HUES48 (cell line): ENCODE data around the gene TAAR2.
"Not testable (repeated sequence)": the region's sequence is repeated elsewhere in the genome, so short reads cannot be mapped to it uniquely, and the experiment has no call there.

ENCODE experiments used
- H3K27ac ChIP-seq: one replicate; pipeline ENCODE4 v1.7.0; 2013; ENCODE audit warnings: low read depth, low read length, inconsistent platforms
- H3K27me3 ChIP-seq: 2 replicates; pipeline ENCODE4 v1.6.1; 2013; ENCODE audit warnings: mild to moderate bottlenecking, low read length; ENCODE audit not compliant: control insufficient read depth, insufficient read depth
- H3K36me3 ChIP-seq: 2 replicates; pipeline ENCODE4 v1.6.1; 2013; ENCODE audit warnings: low read length; ENCODE audit not compliant: control insufficient read depth, insufficient read depth
- H3K4me1 ChIP-seq: 2 replicates; pipeline ENCODE4 v1.6.1; 2013; ENCODE audit warnings: mild to moderate bottlenecking, low read length; ENCODE audit not compliant: control insufficient read depth, insufficient read depth
- H3K4me3 ChIP-seq: 2 replicates; pipeline ENCODE4 v1.5.1; 2013; ENCODE audit warnings: mild to moderate bottlenecking, low read depth, low read length
- H3K9ac ChIP-seq: 2 replicates; pipeline ENCODE4 v1.6.1; 2013; ENCODE audit warnings: mild to moderate bottlenecking, low read depth, low read length, moderate library complexity
- H3K9me3 ChIP-seq: 2 replicates; pipeline ENCODE4 v1.6.1; 2013; ENCODE audit warnings: low read length; ENCODE audit not compliant: control insufficient read depth, insufficient read depth

The TAAR2 gene

DNA sequence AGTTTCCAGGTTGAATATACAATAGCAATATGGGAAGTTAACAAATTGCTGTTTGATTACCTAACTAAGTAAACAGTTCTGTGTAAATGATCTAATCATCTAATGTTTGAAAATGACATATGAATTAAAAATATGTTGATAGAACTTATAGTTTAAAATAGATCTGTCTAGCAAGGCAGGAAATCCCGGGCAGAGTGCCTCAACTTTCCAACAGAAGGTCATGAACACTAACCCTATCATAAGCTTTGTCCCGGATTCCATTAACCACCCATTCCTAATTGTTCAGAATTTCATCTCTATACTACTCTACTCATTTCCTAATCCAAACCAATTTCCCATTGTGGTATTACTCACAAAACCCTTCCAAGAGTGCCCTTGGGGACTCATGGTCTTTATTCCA lies 24.8 kb upstream of the TAAR2 start:
- no peak overlapping the region for H3K9ac ChIP-seq
- peaks cover 4% of the 10 kb centered on the region for H3K4me1 ChIP-seq
- no peaks in the 10 kb centered on the region for H3K9me3 ChIP-seq
- no peak overlapping the region for H3K4me3 ChIP-seq
- no peaks in the 10 kb centered on the region for H3K27me3 ChIP-seq
- H3K27ac ChIP-seq, result no peak overlapping the region
- no peaks in the 10 kb centered on the region for H3K36me3 ChIP-seq

GRCh38 chr6:132648356-132648755 lies 24.3 kb upstream of the TAAR2 start:
- H3K27me3 ChIP-seq, result no peaks in the 10 kb centered on the region
- no peaks in the 10 kb centered on the region for H3K36me3 ChIP-seq
- H3K9ac ChIP-seq, result no peak overlapping the region
- no peaks in the 10 kb centered on the region for H3K9me3 ChIP-seq
- no peak overlapping the region for H3K27ac ChIP-seq
- peaks cover 4% of the 10 kb centered on the region for H3K4me1 ChIP-seq
- no peak overlapping the region for H3K4me3 ChIP-seq

GRCh38 chr6:132643547-132643946 lies 19.5 kb upstream of the TAAR2 start:
- H3K27me3 ChIP-seq, result no peaks in the 10 kb centered on the region
- no peak overlapping the region for H3K9ac ChIP-seq
- no peaks in the 10 kb centered on the region for H3K9me3 ChIP-seq
- H3K4me3 ChIP-seq, result no peak overlapping the region
- no peaks in the 10 kb centered on the region for H3K36me3 ChIP-seq
- no peak overlapping the region for H3K27ac ChIP-seq
- no peaks in the 10 kb centered on the region for H3K4me1 ChIP-seq

- H3K9ac ChIP-seq, H3K9me3 ChIP-seq, H3K4me3 ChIP-seq, H3K27me3 ChIP-seq, H3K36me3 ChIP-seq, H3K27ac ChIP-seq, H3K4me1 ChIP-seq: not testable (repeated sequence)
Observed at GRCh38 chr6:132637135-132637534, 13.1 kb upstream of the TAAR2 start.

GRCh38 chr6:132635906-132636305 lies 11.8 kb upstream of the TAAR2 start:
- H3K36me3 ChIP-seq, H3K27me3 ChIP-seq, H3K4me1 ChIP-seq, H3K4me3 ChIP-seq, H3K27ac ChIP-seq, H3K9ac ChIP-seq, H3K9me3 ChIP-seq: not testable (repeated sequence)

DNA sequence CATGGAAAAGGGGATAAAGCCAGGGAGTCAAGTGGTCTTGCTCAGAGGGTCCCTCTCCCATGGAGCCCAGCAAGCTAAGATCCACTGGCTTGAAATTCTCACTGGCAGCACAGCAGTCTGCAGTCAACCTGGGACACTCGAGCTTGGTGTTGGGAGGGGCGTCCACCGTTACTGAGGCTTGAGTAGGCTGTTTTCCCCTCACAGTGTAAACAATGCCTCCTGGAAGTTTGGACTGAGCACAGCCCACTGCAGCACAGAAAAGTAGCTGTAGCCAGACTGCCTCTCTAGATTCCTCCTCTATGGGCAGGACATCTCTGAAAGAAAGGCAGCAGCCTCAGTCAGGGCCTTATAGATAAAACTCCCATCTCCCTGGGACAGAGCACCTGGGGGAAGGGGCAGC lies 11.2 kb upstream of the TAAR2 start:
- not testable (repeated sequence) for H3K36me3 ChIP-seq, H3K9me3 ChIP-seq, H3K4me1 ChIP-seq, H3K27ac ChIP-seq, H3K4me3 ChIP-seq, H3K9ac ChIP-seq, H3K27me3 ChIP-seq

GRCh38 chr6:132634796-132635195 lies 10.7 kb upstream of the TAAR2 start:
- no peak overlapping the region for H3K4me3 ChIP-seq
- H3K9ac ChIP-seq, result no peak overlapping the region
- H3K27me3 ChIP-seq, result no peaks in the 10 kb centered on the region
- no peaks in the 10 kb centered on the region for H3K9me3 ChIP-seq
- no peaks in the 10 kb centered on the region for H3K36me3 ChIP-seq
- H3K4me1 ChIP-seq, result no peaks in the 10 kb centered on the region
- no peak overlapping the region for H3K27ac ChIP-seq

DNA sequence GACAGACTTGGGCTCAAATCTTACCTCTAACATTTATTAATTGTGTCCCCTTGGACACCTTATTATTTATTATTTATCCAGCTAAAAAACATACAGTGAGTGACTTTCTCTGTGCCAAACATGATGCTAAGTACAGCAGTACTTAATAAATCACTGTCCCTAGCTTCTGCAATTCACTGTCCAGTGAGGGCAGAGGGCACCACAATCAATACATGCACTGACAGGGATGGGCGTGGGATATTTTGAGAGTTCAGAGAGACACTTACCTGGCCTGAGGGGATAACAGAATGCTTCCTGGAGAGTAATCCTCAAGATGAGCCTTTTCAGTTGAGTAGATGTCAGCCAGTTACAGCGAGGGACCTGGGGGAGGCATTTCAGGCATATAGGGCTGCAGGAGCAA lies 9.3 kb upstream of the TAAR2 start:
- Histone ChIP-seq H3K27me3 (no peaks in the 10 kb centered on the region), H3K4me1 (no peaks in the 10 kb centered on the region), H3K9me3 (no peaks in the 10 kb centered on the region), H3K36me3 (no peaks in the 10 kb centered on the region), H3K27ac (no peak overlapping the region), H3K4me3 (no peak overlapping the region), H3K9ac (no peak overlapping the region)

DNA sequence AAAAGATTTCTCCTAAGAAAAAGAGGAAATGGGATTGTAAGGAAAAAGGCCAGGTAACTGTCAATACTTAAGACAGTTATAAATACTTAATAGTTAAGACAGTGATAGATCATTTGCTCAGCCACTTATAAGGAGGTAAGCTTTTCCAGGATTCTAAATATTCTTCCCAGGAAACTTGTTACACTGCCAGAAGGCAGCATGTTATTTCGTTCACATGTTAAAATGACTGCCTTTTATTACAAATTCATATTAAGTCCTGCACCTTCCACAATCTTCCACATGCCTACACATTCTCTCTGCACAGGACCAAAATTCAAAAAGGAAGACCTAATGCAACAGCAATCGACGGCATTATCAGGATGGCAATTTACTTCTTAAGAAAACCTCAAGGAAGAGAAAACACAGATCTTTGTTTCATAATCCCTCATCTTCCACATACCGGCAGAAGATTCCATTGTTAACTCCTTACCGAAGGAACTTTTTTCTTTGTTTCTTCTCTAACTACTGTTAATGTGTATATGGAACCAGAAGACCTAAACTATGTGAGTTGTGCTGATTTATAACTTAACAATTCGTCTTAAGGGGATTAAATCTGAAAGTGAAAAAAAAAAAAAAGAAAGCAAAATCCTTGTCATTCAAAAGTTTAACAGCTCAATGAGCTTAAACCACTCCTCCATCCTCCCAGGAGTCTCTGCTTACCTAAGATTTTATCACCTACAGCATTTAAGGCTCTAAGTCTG lies 799 bp downstream of the TAAR2 start:
- Histone ChIP-seq H3K36me3 (no peaks in the 10 kb centered on the region), H3K27me3 (no peaks in the 10 kb centered on the region), H3K9me3 (no peaks in the 10 kb centered on the region), H3K4me3 (no peak overlapping the region), H3K9ac (no peak overlapping the region), H3K4me1 (no peaks in the 10 kb centered on the region), H3K27ac (no peak overlapping the region)

DNA sequence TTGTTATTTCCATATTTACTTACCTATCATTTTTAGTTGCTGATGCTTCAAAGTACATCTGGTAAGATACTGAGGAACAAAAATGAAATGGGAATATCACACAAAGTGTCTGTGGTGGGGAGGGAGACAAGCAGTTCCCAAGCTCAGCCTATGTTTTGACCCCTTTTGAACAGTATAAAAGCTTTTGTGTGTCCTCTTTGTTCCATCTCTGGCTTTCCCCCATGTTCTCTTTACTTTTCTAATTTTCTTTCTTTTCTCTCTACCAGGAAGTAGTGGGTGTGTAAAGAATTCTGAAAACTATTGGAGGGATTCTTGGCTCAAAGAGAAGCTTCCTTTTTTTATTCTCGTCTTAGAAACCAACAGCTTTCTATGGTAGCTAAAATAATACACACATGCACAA lies 7.4 kb downstream of the TAAR2 start:
- H3K27me3 ChIP-seq, result no peaks in the 10 kb centered on the region

GRCh38 chr6:132614554-132614953 lies 9.5 kb downstream of the TAAR2 start:
- Histone ChIP-seq H3K4me3 (no peak overlapping the region), H3K9me3 (no peaks in the 10 kb centered on the region), H3K27me3 (no peaks in the 10 kb centered on the region), H3K9ac (no peak overlapping the region), H3K4me1 (0 out of 2 replicates have a peak, but pooled peaks cover 3% of the 10 kb centered on the region), H3K27ac (no peak overlapping the region), H3K36me3 (no peaks in the 10 kb centered on the region)

More for the DNA sequence above, 7.4 kb downstream of the TAAR2 start:
- Histone ChIP-seq H3K9ac (no peak overlapping the region), H3K4me3 (no peak overlapping the region), H3K27ac (no peak overlapping the region), H3K36me3 (no peaks in the 10 kb centered on the region), H3K9me3 (no peaks in the 10 kb centered on the region), H3K4me1 (0 out of 2 replicates have a peak, but pooled peaks cover 3% of the 10 kb centered on the region)
